ENCODE measurements around the gene VWF.
A peak's percentile ranks its signal among the peaks of the same experiment; 100 is the strongest.
"Not testable (repeated sequence)": the region's sequence is repeated elsewhere in the genome, so short reads cannot be mapped to it uniquely, and the experiment has no call there.

VWF gene

GRCh38 chr12:6143303-6143675 is 18.8 kb upstream of the VWF start:
- DNase-seq: no peak

GRCh38 chr12:6142368-6143302 is 18.2 kb upstream of the VWF start:
- not testable (repeated sequence) for DNase-seq

- not testable (repeated sequence) for DNase-seq
These were observed 17.4 kb upstream of the VWF start for GRCh38 chr12:6141731-6142367.

GRCh38 chr12:6140651-6141447 is 16.4 kb upstream of the VWF start:
- DNase-seq: peak; percentile 96 to 99

GRCh38 chr12:6135071-6135470 is 10.6 kb upstream of the VWF start:
- no peak for DNase-seq

- no peak for DNase-seq
These were observed 9.2 kb upstream of the VWF start for GRCh38 chr12:6133642-6134041.

- DNase-seq: no peak
These were observed 8.0 kb upstream of the VWF start for GRCh38 chr12:6132496-6132895.

- DNase-seq: no peak
These were observed 789 bp upstream of the VWF start for GRCh38 chr12:6125310-6125608.

- DNase-seq: no peak
These were observed 1.2 kb downstream of the VWF start for GRCh38 chr12:6123258-6123657.

- no peak for DNase-seq
These were observed 2.3 kb downstream of the VWF start for GRCh38 chr12:6122201-6122600.

GRCh38 chr12:6120796-6121473 is 3.5 kb downstream of the VWF start:
- DNase-seq: no peak

- no peak for DNase-seq
These were observed 5.4 kb downstream of the VWF start for GRCh38 chr12:6118891-6119568.

GRCh38 chr12:6116471-6117021 is 7.9 kb downstream of the VWF start:
- DNase-seq: no peak

- DNase-seq: no peak
These were observed 9.1 kb downstream of the VWF start for GRCh38 chr12:6115389-6115788.

GRCh38 chr12:6114476-6114870 is 10.0 kb downstream of the VWF start:
- DNase-seq: no peak

- no peak for DNase-seq
These were observed 10.6 kb downstream of the VWF start for GRCh38 chr12:6113691-6114475.

- DNase-seq: no peak
These were observed 12.5 kb downstream of the VWF start for GRCh38 chr12:6112004-6112403.

GRCh38 chr12:6110006-6110405 is 14.5 kb downstream of the VWF start:
- no peak for DNase-seq

- peak; percentile 30 to 32 for DNase-seq
These were observed 18.3 kb downstream of the VWF start for GRCh38 chr12:6106218-6106617.

- no peak for DNase-seq
These were observed 19.6 kb downstream of the VWF start for GRCh38 chr12:6104842-6105241.

- DNase-seq: no peak
These were observed 20.4 kb downstream of the VWF start for GRCh38 chr12:6104027-6104426.
